Lower lobe of right lung (tissue), 2 donors: ENCODE results near the gene GRIFIN. TPM values are rescaled to one million over a fixed set of nuclear protein-coding genes. Genes with fewer than 3 reads are reported as not detected.

Source experiments
- ATAC-seq, 2 donors: fragments of 200-7000 bp; cut with Tn5 transposase; one replicate each; pipeline ENCODE4 v1.9.1; 2020 to 2022; ENCODE audit warnings: mild to moderate bottlenecking in 2 of 2, moderate library complexity in 2 of 2
- DNase-seq: peaks from one replicate; pipeline ENCODE4 v3.0.0-alpha.2; 2020
- H3K27ac ChIP-seq: fragments of 200-600 bp; one replicate; pipeline ENCODE4 v1.8.0; 2022
- H3K27me3 ChIP-seq: fragments of 200-600 bp; one replicate; pipeline ENCODE4 v1.8.0; 2022; ENCODE audit warnings: low read depth
- H3K36me3 ChIP-seq: fragments of 200-600 bp; one replicate; pipeline ENCODE4 v1.8.0; 2022; ENCODE audit warnings: mild to moderate bottlenecking
- H3K4me1 ChIP-seq: fragments of 200-600 bp; one replicate; pipeline ENCODE4 v1.8.0; 2022
- H3K4me3 ChIP-seq: fragments of 200-600 bp; one replicate; pipeline ENCODE4 v1.8.0; 2022; ENCODE audit warnings: mild to moderate bottlenecking
- H3K9me3 ChIP-seq: fragments of 200-600 bp; one replicate; pipeline ENCODE4 v1.8.0; 2022
- intact Hi-C: fragments of 100-400 bp; cut with DNase I; formaldehyde crosslinking; loops from one replicate; pipeline ENCODE4 v1.11.0; 2022
- total RNA-seq: library from RNA; stranded (reverse); fragmentation: NEBNext Ultra II Directional; extraction: Animal tissue kit (Norgen Biotek cat#: 25700); gene quantifications from one replicate; pipeline ENCODE4 v1.2.1, GENCODE V29; 2021
- TF ChIP-seq, protein P1 (sequence below): fragments of 200-600 bp; IDR thresholded peaks from one replicate; pipeline ENCODE4 v1.8.0; 2022; ENCODE audit warnings: antibody characterized with exemption, mild to moderate bottlenecking
- donor health status: DM: no; HTN: yes; CAD: no; lungs with severe emphysema.

Gene GRIFIN
- total RNA-seq, 1 donor from 2014 or later = not detected

- ATAC-seq = no peak
- no peak overlapping the region for H3K27ac ChIP-seq
Measured at GRCh38 chr7:2514473-2515423, 38.5 kb upstream of the GRIFIN start.

GRCh38 chr7:2513702-2514101, 37.5 kb upstream of the GRIFIN start:
- no peak for DNase-seq
- intact Hi-C loops = no loop called here
- peaks cover 47% of the 10 kb centered on the region for H3K4me1 ChIP-seq

More at GRCh38 chr7:2514473-2515423, 38.5 kb upstream of the GRIFIN start:
- H3K4me1 ChIP-seq = peaks cover 42% of the 10 kb centered on the region
- intact Hi-C loops = no loop called here
- H3K4me3 ChIP-seq = no peak overlapping the region
- TF ChIP-seq, protein P1, sequence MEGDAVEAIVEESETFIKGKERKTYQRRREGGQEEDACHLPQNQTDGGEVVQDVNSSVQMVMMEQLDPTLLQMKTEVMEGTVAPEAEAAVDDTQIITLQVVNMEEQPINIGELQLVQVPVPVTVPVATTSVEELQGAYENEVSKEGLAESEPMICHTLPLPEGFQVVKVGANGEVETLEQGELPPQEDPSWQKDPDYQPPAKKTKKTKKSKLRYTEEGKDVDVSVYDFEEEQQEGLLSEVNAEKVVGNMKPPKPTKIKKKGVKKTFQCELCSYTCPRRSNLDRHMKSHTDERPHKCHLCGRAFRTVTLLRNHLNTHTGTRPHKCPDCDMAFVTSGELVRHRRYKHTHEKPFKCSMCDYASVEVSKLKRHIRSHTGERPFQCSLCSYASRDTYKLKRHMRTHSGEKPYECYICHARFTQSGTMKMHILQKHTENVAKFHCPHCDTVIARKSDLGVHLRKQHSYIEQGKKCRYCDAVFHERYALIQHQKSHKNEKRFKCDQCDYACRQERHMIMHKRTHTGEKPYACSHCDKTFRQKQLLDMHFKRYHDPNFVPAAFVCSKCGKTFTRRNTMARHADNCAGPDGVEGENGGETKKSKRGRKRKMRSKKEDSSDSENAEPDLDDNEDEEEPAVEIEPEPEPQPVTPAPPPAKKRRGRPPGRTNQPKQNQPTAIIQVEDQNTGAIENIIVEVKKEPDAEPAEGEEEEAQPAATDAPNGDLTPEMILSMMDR = no peak
- no peak for DNase-seq
- H3K36me3 ChIP-seq = no peaks in the 10 kb centered on the region
- no peaks in the 10 kb centered on the region for H3K9me3 ChIP-seq
- H3K27me3 ChIP-seq = no peaks in the 10 kb centered on the region

GRCh38 chr7:2512713-2513112, 36.5 kb upstream of the GRIFIN start:
- intact Hi-C loops = no loop called here
- Histone ChIP-seq H3K4me1 (peaks cover 54% of the 10 kb centered on the region), H3K4me3 (no peak overlapping the region), H3K27me3 (no peaks in the 10 kb centered on the region), H3K27ac (peak overlapping the region; percentile 82), H3K9me3 (no peaks in the 10 kb centered on the region), H3K36me3 (no peaks in the 10 kb centered on the region)
- ATAC-seq = no peak
- DNase-seq = no peak
- TF ChIP-seq, protein P1 = no peak

More at GRCh38 chr7:2513702-2514101, 37.5 kb upstream of the GRIFIN start:
- no peaks in the 10 kb centered on the region for H3K36me3 ChIP-seq
- H3K27me3 ChIP-seq = no peaks in the 10 kb centered on the region
- no peaks in the 10 kb centered on the region for H3K9me3 ChIP-seq
- TF ChIP-seq, protein P1 = no peak
- H3K27ac ChIP-seq = no peak overlapping the region
- ATAC-seq = no peak
- no peak overlapping the region for H3K4me3 ChIP-seq

DNA sequence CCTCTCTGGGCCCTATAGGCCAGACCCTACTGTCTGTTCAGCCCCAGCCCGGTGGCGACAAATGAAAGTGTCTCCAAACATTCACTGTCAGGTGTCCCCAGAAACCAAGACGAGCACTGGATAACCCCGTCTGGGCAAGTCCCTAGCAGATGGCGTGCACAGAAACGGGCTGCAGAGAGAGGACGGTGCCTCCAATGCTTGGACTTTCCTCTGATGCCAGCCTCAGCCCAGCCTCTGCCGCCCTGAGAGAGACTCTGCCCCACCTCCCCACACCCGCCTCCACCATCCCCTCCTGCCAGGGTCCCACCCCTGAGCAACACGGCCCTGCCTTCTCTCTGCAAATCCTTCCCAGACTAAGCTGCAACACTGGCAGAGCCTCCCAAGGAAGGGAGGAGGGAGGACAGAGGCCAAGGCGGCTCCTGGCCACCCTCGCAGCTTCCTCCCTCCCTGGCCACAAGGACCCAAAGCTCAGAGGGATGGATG, 36.0 kb upstream of the GRIFIN start:
- H3K4me1 ChIP-seq = peaks cover 56% of the 10 kb centered on the region
- DNase-seq (no peak), ATAC-seq (no peak)
- TF ChIP-seq, protein P1 = no peak
- no peaks in the 10 kb centered on the region for H3K36me3 ChIP-seq
- peak overlapping the region; percentile 33 for H3K4me3 ChIP-seq
- no peaks in the 10 kb centered on the region for H3K27me3 ChIP-seq
- peak overlapping the region; percentile 82 for H3K27ac ChIP-seq
- no peaks in the 10 kb centered on the region for H3K9me3 ChIP-seq
- intact Hi-C loops = no loop called here

- Histone ChIP-seq H3K36me3 (no peaks in the 10 kb centered on the region), H3K9me3 (no peaks in the 10 kb centered on the region), H3K27me3 (no peaks in the 10 kb centered on the region), H3K27ac (peak overlapping the region; percentile 82), H3K4me1 (peaks cover 56% of the 10 kb centered on the region), H3K4me3 (peak overlapping the region; percentile 33)
- intact Hi-C loops = no loop called here
- no peak for DNase-seq
- TF ChIP-seq, protein P1 = no peak
- ATAC-seq = no peak
Measured at GRCh38 chr7:2511769-2512168, 35.6 kb upstream of the GRIFIN start.
